ENCODE measurements around the gene SMARCD3.

The SMARCD3 gene

DNA sequence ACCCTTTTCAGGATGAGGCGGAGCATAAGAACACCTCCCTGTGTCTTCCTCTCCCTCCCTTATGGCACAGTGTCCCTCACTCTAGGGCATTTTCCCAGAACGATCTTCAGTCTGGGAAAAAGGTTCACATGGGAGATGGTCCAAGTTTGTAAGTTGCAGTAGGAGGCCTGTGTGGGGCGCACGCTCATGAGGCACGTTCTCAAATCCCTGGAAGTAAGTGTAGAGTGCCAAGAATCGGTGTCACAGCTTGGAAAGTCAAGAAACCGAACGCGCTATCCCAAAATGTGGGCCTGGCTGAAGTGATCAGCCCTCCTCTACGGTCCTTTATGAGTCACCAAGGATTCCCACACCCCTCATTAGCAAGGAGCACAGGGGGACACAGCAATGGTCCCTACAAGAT is 23.9 kb upstream of the SMARCD3 start:
- DNase-seq, result no peak

DNA sequence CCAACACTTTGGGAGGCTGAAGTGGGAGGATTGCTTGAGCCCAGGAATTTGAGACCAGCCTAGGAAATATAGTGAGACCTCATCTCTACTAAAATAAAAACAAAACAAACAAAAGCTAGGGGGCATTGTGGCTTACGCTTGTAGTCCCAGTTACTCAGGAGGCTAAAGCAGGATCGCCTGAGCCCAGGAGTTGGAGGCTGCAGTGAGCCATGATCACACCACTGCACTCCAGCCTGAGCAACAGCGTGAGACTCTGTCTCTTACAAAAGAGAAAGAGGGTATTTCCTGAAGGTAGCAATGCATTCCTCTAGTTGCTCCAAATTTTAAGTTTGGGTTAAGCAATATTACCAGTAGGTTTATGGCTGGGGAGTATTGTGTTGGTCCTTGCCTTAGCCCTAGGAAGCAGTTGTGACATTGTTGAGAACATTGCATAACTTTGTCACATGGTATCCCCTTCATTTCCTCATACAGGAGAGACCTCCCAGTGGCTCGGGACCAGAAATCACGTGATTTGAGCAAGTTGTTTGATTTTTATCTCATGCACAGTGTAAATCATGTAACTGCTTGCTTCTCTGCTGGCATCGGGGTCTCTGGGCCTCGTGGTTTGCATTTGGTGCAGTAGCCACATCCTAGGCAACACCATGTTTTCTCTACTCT is 23.3 kb upstream of the SMARCD3 start:
- DNase-seq, result peak; percentile 26

DNA sequence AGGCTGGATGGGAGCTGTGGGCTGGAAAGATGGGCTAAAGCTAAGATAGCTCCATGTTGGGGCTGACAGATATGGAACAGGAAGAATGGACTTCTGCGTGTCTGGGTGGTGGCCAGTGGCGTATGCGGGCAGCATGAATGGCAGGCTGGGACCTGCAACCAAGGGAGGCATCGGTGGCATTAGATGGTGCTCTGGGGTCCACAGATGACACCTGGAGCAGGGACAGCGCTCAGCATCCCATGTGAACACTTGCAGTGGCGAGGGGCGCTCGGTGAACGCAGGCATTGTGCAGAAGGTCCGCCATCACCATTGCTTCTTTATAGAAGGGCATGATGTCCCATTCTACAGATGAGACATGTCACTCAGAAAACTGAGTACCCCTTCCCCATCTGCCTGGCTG is 21.0 kb upstream of the SMARCD3 start:
- DNase-seq, result no peak

DNA sequence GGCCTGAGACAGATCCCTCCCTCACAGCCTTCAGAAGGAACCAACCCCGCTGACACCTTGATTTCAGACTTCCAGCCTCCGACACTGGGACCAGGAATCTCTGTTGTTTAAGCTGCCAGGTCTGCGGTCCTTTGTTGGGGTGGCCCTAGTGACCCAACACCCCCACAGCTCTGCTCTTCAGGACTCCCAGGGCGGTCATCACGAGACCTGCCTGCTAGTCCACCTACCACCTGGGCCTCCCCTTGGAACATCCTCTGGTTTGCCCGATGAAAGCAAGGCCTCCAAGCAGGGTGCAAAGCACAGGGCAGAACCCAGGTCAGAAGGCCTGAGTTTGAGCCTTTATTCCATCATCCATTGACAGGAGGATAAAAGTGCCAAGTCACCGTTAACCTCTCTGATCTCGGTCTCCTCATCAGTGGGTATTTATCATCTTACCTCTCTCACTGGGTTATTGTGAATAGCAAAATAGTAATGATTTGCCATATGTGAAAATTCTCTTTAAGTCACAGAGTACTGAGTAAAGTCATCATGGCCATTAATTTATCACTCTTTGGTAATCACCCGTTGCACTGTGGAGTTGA is 16.9 kb upstream of the SMARCD3 start:
- no peak for DNase-seq

DNA sequence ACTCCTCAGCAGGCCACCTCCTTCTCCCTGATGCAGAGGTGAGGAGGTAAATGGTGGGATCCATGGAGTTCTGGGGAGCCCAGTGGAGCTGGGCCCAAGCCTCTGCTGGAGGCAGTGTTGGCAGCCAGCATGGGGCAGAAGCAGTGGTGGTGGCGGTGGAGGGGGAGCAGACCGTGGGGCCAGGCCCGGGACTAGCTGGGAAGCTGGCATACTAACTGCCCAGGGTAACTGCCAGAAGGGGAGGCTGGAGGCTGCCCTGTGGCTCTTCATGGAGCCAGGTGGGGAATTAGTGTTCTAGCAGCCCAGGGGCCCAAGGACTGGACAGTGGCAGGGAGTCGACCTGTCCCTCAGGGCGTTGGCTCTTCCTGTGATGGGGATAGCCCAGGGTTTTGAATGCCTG is 16.1 kb upstream of the SMARCD3 start:
- no peak for DNase-seq

DNA sequence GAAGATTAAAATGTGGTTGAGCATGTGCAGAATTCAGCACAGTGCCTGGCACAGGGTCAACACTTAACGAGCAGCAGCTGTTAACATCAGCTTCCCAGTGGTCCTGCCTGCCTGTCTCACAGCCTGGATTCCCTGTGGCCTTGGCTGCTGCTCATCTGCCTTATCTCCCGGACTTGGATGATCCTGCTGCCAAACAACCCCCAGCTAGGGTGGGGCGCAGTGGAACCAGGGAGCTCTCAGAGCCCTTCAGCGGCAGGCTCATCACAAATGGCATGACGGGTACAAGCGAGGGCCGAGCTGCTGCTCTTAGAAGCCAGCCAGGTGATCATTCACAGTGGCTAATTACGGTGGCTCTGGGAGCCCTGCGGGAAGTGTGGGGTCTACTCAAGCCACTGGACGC is 13.0 kb upstream of the SMARCD3 start:
- no peak for DNase-seq

DNA sequence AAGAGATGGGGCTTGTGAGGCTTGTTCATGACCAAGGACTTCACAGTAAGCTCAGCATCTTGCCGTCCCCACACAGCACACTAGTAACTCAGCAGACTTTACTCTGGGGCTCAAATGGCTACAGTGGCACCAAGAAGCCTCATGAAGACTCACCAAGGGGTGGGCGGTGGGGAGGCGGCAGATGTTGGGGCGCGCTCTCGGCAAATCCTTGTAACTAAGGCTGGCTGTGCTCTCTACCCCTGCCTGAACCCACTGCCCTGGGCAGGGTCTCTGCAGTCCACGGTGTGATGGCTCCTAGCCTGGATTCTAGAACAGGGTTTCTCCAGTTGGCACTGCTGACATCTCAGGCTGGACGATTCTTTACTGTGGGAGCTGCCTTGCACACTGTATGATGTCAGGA is 12.4 kb upstream of the SMARCD3 start:
- DNase-seq, result no peak

DNA sequence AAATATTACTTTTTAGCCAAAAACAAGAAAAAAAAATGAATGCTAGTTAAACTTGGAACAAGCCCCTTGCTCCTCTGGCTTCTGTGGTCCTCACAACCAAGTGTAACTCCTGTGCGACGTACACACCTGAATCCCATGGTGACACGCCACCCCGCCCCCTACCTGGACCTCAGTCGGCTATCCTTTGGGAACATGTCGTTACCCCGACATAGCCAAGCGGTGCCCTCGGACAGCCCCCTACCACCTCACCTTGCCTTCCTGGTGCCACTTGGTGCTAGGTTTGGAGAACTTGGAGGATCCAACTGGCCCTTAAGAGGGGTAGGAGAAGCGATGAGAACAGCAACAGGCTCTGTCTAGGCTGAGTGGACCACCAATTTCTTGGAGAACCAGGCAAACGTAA is 12.0 kb upstream of the SMARCD3 start:
- no peak for DNase-seq

DNA sequence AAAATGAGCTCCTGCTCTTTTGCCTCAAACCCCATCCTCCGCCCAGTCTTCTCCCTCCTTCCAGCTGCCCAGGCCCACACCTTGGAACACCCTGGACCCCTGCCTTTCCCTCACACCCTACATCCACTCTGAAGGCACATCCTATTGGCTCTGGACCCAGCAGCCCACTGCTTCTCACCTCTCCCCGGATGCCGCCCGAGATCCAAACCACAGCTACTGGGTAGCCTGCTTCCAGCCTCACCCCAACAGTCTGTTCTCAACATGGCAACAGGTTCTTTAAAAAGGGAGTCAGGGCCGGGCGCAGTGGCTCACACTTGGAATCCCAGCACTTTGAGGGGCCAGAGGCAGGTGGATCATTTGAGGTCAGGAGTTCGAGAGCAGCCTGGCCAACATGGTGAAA is 9.5 kb upstream of the SMARCD3 start:
- DNase-seq, result no peak

DNA sequence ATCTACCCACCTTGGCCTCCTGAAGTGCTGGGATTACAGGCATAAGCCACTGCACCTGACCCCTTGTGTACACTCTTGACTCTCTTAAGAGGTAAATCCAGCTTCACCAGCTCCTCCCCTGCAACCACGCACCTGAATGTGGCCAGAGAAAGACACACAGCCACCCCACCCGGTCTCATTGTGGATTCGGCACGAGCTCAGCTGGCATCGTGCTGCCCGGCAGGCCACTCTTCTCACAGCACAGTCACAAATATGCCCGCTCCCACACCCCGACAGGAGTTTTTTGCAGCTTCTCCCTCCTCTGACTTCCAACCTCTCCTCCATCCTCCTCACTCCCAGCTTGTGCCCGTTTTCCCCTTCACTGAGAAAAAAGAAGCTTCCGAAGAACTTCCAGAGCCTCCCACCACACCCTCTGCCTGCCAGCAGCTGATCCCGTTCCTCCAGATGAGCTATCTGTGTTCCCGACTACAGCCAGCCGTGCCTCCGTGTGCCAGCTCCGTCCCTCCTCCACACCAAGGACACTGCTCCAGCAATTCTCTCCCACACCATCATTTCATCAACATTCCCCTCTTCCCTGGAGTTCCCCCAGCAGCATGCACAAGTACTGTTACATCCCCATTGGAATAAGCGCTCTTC is 8.0 kb upstream of the SMARCD3 start:
- no peak for DNase-seq

DNA sequence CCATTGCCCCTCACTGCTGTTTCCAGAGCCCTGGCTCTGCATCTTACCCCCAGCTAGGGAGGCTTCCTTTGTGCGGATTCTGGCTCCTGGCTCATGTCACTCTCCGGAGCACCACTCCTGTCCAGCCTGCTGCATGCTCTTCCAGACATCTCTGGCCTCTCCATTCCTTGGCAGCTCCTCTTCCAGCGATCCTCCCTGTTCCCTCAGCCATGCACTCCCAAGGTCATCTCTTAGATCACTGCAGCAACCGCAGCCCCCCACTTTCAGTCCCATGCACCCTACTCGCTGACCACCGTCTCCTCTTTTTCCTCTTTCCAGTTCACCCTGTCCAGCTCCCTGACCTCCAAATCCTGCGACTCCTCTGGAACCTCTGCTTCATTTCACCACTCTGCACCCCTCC is 6.9 kb upstream of the SMARCD3 start:
- DNase-seq, result no peak

DNA sequence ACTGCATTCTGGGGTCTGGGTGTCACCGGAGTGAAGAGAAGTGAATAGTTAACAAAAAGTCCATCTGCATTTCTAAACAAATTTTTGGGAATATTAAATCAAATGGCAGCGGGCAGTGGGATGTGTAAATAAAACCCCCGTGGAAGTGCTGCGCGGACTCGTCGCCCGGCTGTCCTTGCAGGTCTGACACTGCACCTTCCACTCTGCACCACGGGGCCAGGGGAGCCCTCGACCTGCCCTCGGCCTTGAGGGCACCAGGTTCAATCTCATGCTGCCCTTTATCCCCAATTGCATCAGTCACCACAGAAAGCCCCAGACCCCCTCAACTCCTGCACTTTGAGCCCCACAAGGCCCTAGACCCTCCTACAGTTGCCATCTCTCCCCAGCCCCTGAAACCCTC is 6.4 kb upstream of the SMARCD3 start:
- DNase-seq, result no peak

DNA sequence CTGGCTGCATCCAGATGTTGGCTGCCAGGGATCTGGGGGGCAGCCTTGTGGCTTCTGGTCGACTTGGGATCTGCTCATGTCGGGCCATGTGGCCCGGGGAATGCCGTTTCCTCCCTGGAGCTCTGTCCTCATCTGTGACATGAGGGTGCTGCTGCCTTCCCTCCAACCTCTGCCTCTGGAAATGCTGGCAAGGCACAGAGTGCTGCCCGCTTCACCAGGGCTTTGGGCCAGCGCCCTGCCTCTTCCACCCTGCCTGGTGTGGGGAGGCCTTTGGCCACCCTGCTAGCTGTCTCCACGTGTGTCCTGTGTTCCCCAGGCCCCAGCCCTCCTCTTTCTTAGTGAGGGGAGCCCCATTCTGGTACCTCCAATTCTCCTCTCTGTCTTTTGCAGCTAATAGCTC is 5.8 kb upstream of the SMARCD3 start:
- no peak for DNase-seq

DNA sequence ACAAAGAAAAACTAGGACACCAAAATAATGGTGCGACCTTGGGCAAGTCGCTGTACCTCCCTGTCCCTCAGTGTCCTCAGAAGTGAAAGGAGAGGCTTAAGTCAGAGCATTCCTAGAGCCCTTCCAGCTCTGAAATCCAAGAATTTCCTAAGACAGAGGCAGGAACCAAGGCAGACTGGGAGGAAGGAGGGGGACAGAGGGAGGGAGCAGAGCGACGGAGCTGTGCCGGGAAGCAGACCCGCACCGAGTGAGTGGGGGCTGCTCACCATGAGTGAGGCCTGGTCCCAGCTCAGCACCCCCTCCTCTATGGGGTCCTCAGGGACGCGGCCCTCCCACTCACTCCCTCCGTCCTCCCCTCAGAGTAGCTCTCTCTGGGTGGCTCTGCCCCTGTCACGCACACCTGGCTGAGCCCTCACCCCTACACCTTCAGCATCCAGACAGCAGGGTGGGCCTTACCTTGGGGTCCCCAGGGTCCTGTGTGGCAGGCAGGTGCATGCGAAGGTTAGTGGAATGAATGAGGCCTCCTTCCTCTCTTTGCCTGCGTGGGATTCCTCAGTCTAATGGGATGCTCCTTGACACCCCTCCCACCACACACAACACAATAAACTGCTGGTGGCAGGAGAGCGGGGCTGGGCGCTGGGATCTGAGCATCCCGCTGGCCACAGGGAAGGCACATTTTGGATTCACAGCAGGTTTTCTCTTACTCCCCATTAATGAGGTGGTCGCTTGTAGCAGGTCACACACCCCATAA is 4.6 kb upstream of the SMARCD3 start:
- no peak for DNase-seq

DNA sequence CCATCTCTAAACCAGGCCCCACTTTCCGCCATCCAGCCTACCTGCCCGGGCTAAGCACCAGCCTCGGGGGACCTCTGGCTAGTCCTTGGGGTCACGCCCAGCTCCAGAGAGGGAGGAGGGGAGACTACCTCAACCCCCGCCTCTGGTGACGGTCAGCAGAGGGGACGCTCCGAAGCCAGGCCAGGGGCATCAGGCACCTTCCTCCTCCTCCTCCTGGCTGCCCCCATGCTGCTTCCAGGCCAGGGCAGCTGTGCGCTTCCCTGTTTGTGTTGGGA is 4.0 kb upstream of the SMARCD3 start:
- DNase-seq, result no peak

DNA sequence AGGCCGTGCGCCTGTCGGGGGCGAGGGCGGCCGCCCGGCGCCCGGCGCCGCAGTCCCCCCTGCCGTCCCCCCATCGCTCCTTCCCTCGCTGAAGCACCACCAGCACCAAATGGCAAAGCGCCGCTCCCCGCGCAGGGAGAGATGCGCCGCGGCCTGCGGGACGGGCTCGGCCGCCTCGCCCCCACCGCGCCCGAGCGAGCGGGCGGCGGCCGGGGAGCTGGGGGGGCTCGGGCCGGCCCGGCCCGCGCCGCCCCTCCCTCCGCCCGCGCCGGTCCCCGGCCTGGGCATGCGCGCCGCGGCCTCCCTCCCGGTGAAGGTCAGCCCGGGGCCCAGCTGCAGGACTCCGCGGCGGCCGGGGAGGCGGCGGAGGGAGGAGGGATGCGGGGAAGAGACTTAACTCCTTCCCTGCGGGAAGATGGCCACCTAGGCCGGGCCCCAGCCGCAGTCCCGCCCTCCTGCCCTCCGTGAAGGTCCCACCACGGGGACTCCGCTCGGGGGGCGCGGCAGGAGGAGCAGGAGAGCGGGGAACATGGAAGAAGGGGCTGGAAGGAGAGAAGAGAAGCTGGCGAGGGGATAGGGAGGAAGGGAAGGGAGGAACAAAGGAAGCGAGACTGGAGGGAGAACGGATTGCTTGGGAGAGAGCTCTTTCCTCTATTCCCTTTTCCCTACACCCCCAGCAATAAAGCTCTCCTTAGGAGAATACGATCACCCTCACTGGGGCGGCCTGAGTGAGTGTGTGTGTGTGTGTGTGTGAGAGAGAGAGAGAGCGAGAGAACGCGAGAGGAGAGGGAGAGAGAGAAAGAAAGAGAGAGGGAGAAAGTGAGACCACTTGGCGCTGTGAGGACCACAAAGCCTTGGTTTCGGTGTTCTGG is 3.4 kb upstream of the SMARCD3 start:
- peak; percentile 33 for DNase-seq

DNA sequence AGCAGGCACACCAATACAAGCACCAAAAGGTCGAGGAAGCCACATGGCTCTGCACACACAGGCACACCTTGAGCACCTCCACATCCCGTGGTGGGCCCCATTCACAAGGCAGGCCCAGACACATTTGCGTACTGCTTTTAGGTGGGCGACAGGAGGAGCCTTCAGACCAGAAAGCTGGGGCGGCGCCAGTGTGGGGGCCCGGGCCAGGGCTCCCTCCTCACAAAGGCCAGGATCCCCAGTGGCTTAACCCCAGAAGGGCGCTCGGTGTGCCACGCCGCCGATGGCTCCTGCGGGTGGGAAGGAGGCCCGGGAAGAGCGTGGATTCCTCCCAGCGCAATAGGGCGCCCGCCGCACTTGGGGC is 2.8 kb upstream of the SMARCD3 start:
- no peak for DNase-seq

DNA sequence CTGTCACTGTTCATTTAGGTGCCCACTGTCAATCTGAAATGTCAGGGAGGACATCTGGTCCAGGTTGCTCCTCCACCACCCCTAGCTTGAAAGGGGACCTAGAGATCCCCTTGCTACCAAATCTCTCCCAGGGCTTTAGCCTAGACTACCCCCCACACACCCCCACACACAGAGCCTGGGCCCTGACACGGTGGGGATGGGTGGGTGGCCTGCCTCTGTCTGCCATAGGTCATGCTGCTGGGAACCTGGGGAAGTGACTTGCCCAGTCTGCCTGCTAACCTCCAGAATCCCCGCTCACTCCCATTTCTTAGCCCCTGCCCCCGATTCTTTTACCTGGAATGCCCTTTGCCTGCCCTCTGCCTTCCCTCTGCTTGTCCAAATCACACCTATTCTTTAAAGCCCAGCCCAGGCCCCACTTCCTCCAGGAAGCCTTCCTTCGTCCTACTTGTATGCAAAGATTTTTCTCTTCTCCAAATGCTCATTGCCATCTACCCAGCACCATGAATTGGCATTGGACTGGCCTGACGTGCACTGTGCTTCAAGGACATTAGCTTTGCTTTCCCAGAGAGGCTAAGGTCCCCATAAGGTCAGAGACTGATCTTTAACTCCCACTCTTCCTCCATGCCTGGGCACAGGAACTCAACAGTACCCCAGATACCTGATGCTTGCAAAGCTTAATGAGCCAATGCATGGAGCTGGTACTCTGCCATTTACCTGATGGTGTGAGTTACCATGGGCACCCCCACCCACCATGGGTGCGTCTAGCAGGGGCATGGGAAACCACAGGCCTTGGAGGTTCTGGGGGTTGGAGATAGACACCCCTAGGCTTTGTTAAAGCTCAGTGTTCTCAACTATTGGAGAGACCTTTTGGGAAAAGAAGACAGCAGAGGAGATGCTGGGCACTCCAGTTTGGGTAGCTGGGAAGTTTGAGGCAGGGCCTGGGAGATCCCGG is 2.0 kb upstream of the SMARCD3 start:
- DNase-seq, result no peak

DNA sequence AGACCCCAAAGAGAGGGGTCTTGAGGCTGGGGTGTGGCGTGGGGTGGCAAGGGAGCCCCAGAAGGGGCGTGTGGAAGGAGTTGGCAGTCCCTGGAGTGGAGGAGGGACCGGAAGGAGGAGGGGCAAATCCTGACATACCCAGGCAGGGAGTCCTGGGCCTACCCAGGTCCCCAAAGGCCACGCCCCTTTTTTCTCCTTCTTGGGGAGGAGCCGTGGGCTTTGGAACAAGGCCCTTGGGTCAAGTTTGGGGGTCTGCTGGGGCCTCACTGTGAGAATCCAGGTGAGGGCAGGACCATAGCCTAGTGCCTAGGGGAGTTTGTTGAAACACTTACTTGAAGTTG is 1.2 kb upstream of the SMARCD3 start:
- DNase-seq, result no peak

DNA sequence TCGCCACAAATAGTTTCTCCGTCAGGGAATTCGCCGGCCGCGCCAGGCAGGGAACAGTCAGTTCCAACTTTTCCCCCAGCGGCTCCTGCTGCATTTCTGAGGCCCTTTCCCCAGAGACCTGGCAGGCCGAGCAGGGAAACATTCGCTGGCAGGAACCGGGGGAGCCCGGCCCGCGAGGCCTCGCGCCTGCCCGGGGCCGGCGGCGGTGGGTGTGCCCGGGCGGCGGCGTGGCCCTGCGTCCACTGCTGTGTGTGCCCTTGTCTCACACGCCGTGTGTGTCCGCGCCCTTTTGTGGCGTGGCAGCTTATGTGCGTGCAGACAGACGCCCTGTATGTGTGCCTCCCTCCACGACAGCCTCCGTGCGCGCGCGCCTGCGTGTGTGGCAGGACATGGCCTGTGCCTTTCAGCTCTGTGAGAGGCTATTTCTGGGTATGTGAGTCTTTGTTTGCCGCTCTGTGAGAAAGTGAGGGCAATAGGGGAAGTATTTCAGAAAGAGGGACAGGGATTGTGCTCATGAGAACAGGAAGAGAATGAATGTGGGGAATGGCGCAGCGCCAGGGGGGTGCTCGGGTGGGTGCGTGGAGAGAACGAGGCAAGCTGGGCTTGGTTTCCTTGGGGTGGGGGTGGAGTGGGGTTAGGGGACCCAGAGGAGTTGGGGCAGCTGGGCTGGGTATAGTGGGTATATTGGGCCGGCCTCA is 689 bp upstream of the SMARCD3 start:
- peak; percentile 37 for DNase-seq

DNA sequence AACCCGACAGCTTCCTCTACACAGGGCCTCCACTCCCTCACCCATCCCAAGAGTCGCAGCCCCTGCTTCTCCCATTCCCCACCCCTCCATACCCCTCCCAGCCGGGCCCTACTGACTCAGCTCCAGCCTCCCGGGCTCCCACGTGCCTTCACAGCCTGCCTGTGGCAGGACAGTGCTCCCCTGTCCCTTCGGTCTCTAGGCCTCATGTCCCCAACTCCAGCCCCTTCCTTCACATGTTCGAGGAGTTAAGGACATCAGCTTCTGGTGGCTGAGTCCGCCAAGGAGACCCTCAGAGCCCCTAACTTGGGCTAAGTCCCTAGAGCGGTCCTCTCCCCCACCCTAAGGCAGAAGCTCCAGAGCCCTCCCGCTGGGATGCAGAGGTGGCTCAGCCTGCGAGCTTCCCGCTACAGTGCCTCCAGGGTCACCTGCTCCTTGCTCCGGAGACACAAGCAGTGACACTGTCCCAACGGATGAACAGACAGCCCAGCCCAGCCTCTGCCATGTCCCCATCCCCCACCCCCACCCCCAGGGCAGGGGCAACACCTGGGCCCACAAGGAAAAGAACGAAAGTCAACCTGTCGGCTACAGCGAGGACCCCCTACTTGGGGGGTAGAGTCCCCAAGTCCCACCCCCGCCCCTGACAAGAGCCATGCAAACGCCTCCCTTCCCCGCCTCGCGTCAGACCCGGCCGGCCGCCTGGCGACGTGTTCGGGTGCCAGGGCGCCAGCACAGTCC is 716 bp downstream of the SMARCD3 start:
- DNase-seq, result no peak

Measured in CD4-positive, alpha-beta T cell treated with Interleukin-21 for 1 hour (primary cell).